ENCODE results near the gene GPR31. TPM values are rescaled to one million over a fixed set of nuclear protein-coding genes. Genes with fewer than 3 reads are reported as not detected.

Gene GPR31
- total RNA-seq, 4 donors from 2014 or later = not detected

DNA sequence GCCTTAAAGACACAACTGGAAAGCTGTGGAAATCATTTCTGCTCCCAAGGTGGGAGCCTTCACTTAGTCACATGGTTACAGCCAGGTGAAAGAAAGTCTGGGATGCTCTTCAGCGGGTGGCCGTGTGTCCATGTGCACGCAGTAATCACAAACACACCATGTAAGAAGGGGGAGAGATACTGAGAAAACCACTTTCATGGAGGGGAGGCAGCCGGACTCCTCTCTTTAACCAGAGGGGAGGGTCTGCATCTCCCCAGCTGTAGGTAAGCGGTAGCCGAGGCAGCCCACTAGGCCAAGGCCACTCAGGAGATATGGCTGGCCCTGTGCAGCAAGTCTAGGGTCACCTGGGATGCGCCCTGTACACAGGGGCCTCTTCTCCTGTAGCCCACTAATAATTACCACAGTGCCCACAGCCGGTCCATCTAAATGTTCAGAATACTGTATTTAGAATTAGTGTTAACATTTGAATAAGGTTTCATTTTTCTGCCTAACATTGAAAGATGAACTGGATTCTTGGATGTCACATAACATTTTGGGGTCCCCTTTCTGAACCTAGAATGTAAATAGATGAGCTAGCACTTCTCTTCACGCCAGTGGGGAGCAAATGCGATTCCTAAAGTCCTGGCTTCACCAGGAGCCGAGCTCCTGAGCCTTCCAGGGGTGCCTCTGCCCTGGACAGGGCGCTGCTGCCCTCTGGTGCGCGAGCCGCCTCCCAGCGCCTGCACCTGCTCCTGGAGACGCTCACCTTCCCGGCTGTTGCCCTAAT is 15.9 kb downstream of the GPR31 start:
- Histone ChIP-seq H3K9me3 (no peaks in the 10 kb centered on the region), H3K36me3 (no peaks in the 10 kb centered on the region), H3K27me3 (peaks cover 0 to 31% (median 2%) of the 10 kb centered on the region in 4 donors), H3K4me1 (peaks cover 0 to 5% (median 3%) of the 10 kb centered on the region in 4 donors), H3K4me3 (no peak overlapping the region), H3K27ac (replicated peaks in 1 of 4) (no peak overlapping the region)
- WGBS = 40% methylated on average over 18 of the region's 18 CpGs
- TF ChIP-seq POLR2A (IDR thresholded peaks at IDR 0.05; ENCODE audit: low read depth) = no peak
- TF ChIP-seq, protein P1, sequence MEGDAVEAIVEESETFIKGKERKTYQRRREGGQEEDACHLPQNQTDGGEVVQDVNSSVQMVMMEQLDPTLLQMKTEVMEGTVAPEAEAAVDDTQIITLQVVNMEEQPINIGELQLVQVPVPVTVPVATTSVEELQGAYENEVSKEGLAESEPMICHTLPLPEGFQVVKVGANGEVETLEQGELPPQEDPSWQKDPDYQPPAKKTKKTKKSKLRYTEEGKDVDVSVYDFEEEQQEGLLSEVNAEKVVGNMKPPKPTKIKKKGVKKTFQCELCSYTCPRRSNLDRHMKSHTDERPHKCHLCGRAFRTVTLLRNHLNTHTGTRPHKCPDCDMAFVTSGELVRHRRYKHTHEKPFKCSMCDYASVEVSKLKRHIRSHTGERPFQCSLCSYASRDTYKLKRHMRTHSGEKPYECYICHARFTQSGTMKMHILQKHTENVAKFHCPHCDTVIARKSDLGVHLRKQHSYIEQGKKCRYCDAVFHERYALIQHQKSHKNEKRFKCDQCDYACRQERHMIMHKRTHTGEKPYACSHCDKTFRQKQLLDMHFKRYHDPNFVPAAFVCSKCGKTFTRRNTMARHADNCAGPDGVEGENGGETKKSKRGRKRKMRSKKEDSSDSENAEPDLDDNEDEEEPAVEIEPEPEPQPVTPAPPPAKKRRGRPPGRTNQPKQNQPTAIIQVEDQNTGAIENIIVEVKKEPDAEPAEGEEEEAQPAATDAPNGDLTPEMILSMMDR (IDR thresholded peaks at IDR 0.05) = peak; percentile 68 to 85 (median 74)
- no peak for DNase-seq (ENCODE audit: extremely low spot score)
- intact Hi-C loops (cut with DNase I) = loop anchor here (5.0 kb wide), 2 partner anchors 145 to 355 kb away; partner anchors contain the start of gene CEP43

- peaks cover 0 to 22% (median 2%) of the 10 kb centered on the region in 4 donors for H3K27me3 ChIP-seq
- TF ChIP-seq EP300 (IDR thresholded peaks at IDR 0.05) (no peak), POLR2AphosphoS5 (IDR thresholded peaks at IDR 0.05) (no peak)
- H3K4me1 ChIP-seq = peaks cover 0 to 5% (median 3%) of the 10 kb centered on the region in 4 donors
- H3K4me3 ChIP-seq = no peak overlapping the region
- whole genome bisulfite sequencing = 67% methylated on average over 9 of the region's 10 CpGs
- H3K36me3 ChIP-seq = no peaks in the 10 kb centered on the region
- DNase-seq (ENCODE audit: extremely low spot score) = no peak
- no peaks in the 10 kb centered on the region for H3K9me3 ChIP-seq
- H3K27ac ChIP-seq (replicated peaks in 1 of 4) = no peak overlapping the region
- intact Hi-C loops (cut with DNase I) = loop anchor here (5.0 kb wide), 2 partner anchors 144 to 354 kb away; partner anchors contain the start of gene CEP43
These were observed 16.9 kb downstream of the GPR31 start for GRCh38 chr6:167140589-167141474.

DNA sequence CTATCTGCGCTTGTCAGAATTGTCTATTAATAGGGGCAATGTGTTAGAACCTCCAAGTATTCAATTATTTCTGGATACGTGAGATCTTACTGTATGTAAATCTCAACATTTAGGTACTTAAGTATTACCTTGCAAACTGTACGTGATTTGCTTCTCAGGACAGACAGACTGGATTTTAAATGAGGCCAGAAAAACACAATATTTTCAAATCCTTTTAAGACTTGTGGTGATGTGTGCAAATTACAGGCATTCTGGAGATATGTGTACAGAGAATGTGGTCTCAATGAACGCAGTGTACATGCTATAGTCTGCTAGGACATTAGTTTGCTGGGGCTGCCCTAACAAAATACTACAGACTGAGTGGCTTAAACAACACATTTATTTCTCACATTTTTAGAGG is 18.0 kb downstream of the GPR31 start:
- Histone ChIP-seq H3K4me3 (no peak overlapping the region), H3K27ac (replicated peaks in 1 of 4) (no peak overlapping the region), H3K4me1 (peaks cover 0 to 5% (median 3%) of the 10 kb centered on the region in 4 donors), H3K36me3 (no peaks in the 10 kb centered on the region), H3K9me3 (no peaks in the 10 kb centered on the region), H3K27me3 (peaks cover 0 to 14% (median 0%) of the 10 kb centered on the region in 4 donors)
- TF ChIP-seq EP300 (IDR thresholded peaks at IDR 0.05) (no peak), POLR2A (IDR thresholded peaks at IDR 0.05; ENCODE audit: low read depth) (no peak), POLR2AphosphoS5 (IDR thresholded peaks at IDR 0.05) (no peak)
- TF ChIP-seq, protein P1 (IDR thresholded peaks at IDR 0.05) = no peak
- 94% methylated on average over 4 of the region's 4 CpGs for WGBS
- intact Hi-C loops (cut with DNase I) = loop anchor here (5.0 kb wide), 2 partner anchors 142 to 352 kb away; partner anchors contain the start of gene CEP43
- DNase-seq (ENCODE audit: extremely low spot score) = no peak

GRCh38 chr6:167137881-167138280 is 19.9 kb downstream of the GPR31 start:
- Histone ChIP-seq H3K27ac (replicated peaks in 1 of 4) (no peak overlapping the region), H3K9me3 (no peaks in the 10 kb centered on the region), H3K4me3 (no peak overlapping the region), H3K36me3 (no peaks in the 10 kb centered on the region), H3K4me1 (peaks cover 0 to 5% (median 3%) of the 10 kb centered on the region in 4 donors), H3K27me3 (peaks cover 0 to 1% (median 0%) of the 10 kb centered on the region in 4 donors)
- DNase-seq (ENCODE audit: extremely low spot score) = no peak
- TF ChIP-seq POLR2A (IDR thresholded peaks at IDR 0.05; ENCODE audit: low read depth) (no peak), EP300 (IDR thresholded peaks at IDR 0.05) (no peak), POLR2AphosphoS5 (IDR thresholded peaks at IDR 0.05) (no peak)
- TF ChIP-seq, protein P1 (IDR thresholded peaks at IDR 0.05) = no peak
- WGBS = 67% methylated on average over 6 of the region's 6 CpGs
- intact Hi-C loops (cut with DNase I) = no loop called here

GRCh38 chr6:167137081-167137480 is 20.7 kb downstream of the GPR31 start:
- no peak overlapping the region for H3K4me3 ChIP-seq
- no peak for DNase-seq (ENCODE audit: extremely low spot score)
- no peaks in the 10 kb centered on the region for H3K9me3 ChIP-seq
- H3K4me1 ChIP-seq = peaks cover 0 to 3% (median under 1%) of the 10 kb centered on the region in 4 donors
- intact Hi-C loops (cut with DNase I) = no loop called here
- no peak overlapping the region for H3K27ac ChIP-seq (replicated peaks in 1 of 4)
- TF ChIP-seq, protein P1 (IDR thresholded peaks at IDR 0.05) = no peak
- TF ChIP-seq EP300 (IDR thresholded peaks at IDR 0.05) (no peak), POLR2AphosphoS5 (IDR thresholded peaks at IDR 0.05) (no peak), POLR2A (IDR thresholded peaks at IDR 0.05; ENCODE audit: low read depth) (no peak)
- 82% methylated on average over 10 of the region's 10 CpGs for WGBS
- H3K27me3 ChIP-seq = no peaks in the 10 kb centered on the region
- H3K36me3 ChIP-seq = no peaks in the 10 kb centered on the region

Data from esophagus muscularis mucosa (tissue), 4 donors.